GM12864 (cell line): ENCODE measurements around the gene MORN1.

Experiments used
- DNase-seq: peaks from one replicate; pipeline ENCODE4 v3.0.0-alpha.2; 2011; ENCODE audit warnings: low read depth
- H3K4me3 ChIP-seq: 2 replicates; pipeline ENCODE4 v1.5.1; 2011; ENCODE audit warnings: mild to moderate bottlenecking, low read depth, low read length, control low read depth
- CTCF ChIP-seq: IDR thresholded peaks from 2 replicates; pipeline ENCODE4 v1.5.1; 2011; ENCODE audit warnings: low read depth, mild to moderate bottlenecking, moderate library complexity, low read length, control low read depth, inconsistent platforms; ENCODE audit errors: missing control alignments

Gene MORN1

DNA sequence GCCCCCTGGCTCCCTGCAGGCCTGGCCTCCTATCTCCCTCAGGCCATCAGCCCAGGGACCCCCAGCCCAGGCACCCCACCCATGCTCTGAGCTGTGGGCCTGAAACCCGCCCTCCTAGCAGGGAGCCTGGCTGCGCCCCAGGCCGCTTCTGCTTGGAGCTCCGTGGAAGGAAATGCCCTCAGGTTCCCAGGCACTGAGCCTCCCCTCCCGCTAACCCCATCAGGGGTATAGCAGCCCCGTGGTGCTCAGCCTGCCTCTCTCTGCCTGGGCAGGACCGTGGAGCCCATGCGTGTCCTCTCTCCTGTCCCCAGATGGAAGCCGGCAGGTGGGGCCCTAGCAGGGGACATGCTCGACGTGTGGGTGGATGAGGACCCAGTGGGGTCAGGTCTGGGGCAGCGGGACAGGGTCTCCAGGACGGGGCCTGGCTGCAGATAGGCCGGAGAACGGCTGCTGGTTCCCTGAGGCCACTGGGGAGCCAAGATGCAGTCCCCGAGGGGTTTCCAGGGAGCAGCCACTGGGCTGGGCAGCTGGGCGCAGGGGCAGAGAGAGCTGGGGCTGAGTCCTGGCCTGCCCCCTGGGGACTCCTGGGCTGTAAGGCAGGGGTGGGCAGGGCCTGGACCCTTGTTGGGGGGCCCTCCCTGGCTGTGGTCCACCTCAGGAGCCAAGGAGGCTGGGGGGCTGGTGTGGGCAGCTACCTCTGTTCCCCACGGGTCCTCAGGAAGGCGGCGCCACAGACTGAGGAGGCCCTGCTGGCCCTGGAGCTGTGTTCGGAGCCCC, 75.5 kb downstream of the MORN1 start:
- no peak for DNase-seq
- TF ChIP-seq CTCF = no peak
- no peak overlapping the region; the same call in 1 of the 2 replicates for H3K4me3 ChIP-seq

GRCh38 chr1:2314803-2315673, 76.3 kb downstream of the MORN1 start:
- peak; percentile 72 for TF ChIP-seq CTCF
- DNase-seq = no peak
- peak overlapping the region; percentile 44 for H3K4me3 ChIP-seq

- no peak for DNase-seq
- peak overlapping the region; percentile 4; the same call in 1 of the 2 replicates for H3K4me3 ChIP-seq
- no peak for TF ChIP-seq CTCF
Observed at GRCh38 chr1:2314273-2314802, 77.0 kb downstream of the MORN1 start.

GRCh38 chr1:2313651-2314261, 77.6 kb downstream of the MORN1 start:
- no peak for DNase-seq
- TF ChIP-seq CTCF = no peak
- H3K4me3 ChIP-seq = no peak overlapping the region

GRCh38 chr1:2312515-2313301, 78.6 kb downstream of the MORN1 start:
- no peak for TF ChIP-seq CTCF
- no peak overlapping the region for H3K4me3 ChIP-seq
- no peak for DNase-seq

DNA sequence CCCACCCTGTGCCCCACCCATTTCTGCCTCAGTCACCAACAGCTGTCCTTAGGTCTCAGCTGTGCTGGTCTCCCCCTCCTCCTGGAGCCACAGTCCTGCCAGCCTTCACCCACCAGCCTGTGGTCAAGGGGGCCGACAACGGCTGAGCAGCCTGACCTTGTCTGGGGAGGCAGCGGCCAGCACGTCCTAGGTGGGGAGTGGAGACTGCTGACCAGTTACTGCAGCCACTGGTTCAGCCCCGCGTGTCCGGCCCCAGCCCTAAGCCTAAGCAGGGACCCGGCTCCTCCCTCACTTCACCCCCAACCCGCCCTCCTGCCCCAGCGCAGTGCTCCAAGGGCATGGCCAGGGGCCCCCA, 79.2 kb downstream of the MORN1 start:
- no peak overlapping the region for H3K4me3 ChIP-seq
- no peak for TF ChIP-seq CTCF
- DNase-seq = no peak
